IPS-18a (cell line): ENCODE results near the gene PARS2.

Experiments used
- H3K27ac ChIP-seq: one replicate; pipeline ENCODE4 v1.5.1; 2013; ENCODE audit warnings: low read length
- H3K27me3 ChIP-seq: one replicate; pipeline ENCODE4 v1.6.1; 2013; ENCODE audit warnings: mild to moderate bottlenecking, low read length; ENCODE audit not compliant: control insufficient read depth, insufficient read depth
- H3K36me3 ChIP-seq: one replicate; pipeline ENCODE4 v1.6.1; 2013; ENCODE audit warnings: low read depth, low read length; ENCODE audit not compliant: control insufficient read depth
- H3K4me1 ChIP-seq: one replicate; pipeline ENCODE4 v1.6.1; 2013; ENCODE audit warnings: low read depth, low read length; ENCODE audit not compliant: control insufficient read depth
- H3K4me3 ChIP-seq: one replicate; pipeline ENCODE4 v1.5.1; 2013; ENCODE audit warnings: low read length
- H3K9ac ChIP-seq: one replicate; pipeline ENCODE4 v1.6.1; 2013; ENCODE audit warnings: mild to moderate bottlenecking, low read length, moderate library complexity
- H3K9me3 ChIP-seq: one replicate; pipeline ENCODE4 v1.6.1; 2013; ENCODE audit warnings: low read depth, low read length; ENCODE audit not compliant: control insufficient read depth

PARS2 gene

GRCh38 chr1:54758678-54759348, 5.5 kb downstream of the PARS2 start:
- Histone ChIP-seq H3K27me3 (no peaks in the 10 kb centered on the region), H3K4me3 (no peak overlapping the region), H3K36me3 (peaks cover 18% of the 10 kb centered on the region), H3K4me1 (peaks cover 7% of the 10 kb centered on the region), H3K27ac (no peak overlapping the region), H3K9ac (no peak overlapping the region), H3K9me3 (no peaks in the 10 kb centered on the region)

GRCh38 chr1:54757833-54758232, 6.5 kb downstream of the PARS2 start:
- Histone ChIP-seq H3K4me1 (no peaks in the 10 kb centered on the region), H3K9me3 (no peaks in the 10 kb centered on the region), H3K4me3 (no peak overlapping the region), H3K9ac (no peak overlapping the region), H3K27ac (no peak overlapping the region), H3K36me3 (peaks cover 18% of the 10 kb centered on the region), H3K27me3 (no peaks in the 10 kb centered on the region)

GRCh38 chr1:54754486-54755285, 9.6 kb downstream of the PARS2 start:
- H3K4me1 ChIP-seq: peaks cover 7% of the 10 kb centered on the region
- H3K27ac ChIP-seq: no peak overlapping the region
- no peaks in the 10 kb centered on the region for H3K9me3 ChIP-seq
- H3K27me3 ChIP-seq: no peaks in the 10 kb centered on the region
- H3K4me3 ChIP-seq: no peak overlapping the region
- H3K9ac ChIP-seq: no peak overlapping the region
- peaks cover 18% of the 10 kb centered on the region for H3K36me3 ChIP-seq

GRCh38 chr1:54754045-54754444, 10.3 kb downstream of the PARS2 start:
- no peaks in the 10 kb centered on the region for H3K9me3 ChIP-seq
- no peak overlapping the region for H3K9ac ChIP-seq
- no peaks in the 10 kb centered on the region for H3K27me3 ChIP-seq
- no peak overlapping the region for H3K27ac ChIP-seq
- no peak overlapping the region for H3K4me3 ChIP-seq
- peaks cover 7% of the 10 kb centered on the region for H3K4me1 ChIP-seq
- peaks cover 18% of the 10 kb centered on the region for H3K36me3 ChIP-seq

- H3K9ac ChIP-seq: no peak overlapping the region
- H3K9me3 ChIP-seq: no peaks in the 10 kb centered on the region
- H3K27me3 ChIP-seq: no peaks in the 10 kb centered on the region
- H3K36me3 ChIP-seq: no peaks in the 10 kb centered on the region
- H3K27ac ChIP-seq: no peak overlapping the region
- no peak overlapping the region for H3K4me3 ChIP-seq
- H3K4me1 ChIP-seq: peaks cover 7% of the 10 kb centered on the region
Observed at GRCh38 chr1:54751426-54751825, 12.9 kb downstream of the PARS2 start.

GRCh38 chr1:54750596-54750995, 13.7 kb downstream of the PARS2 start:
- Histone ChIP-seq H3K9ac (no peak overlapping the region), H3K4me1 (peaks cover 7% of the 10 kb centered on the region), H3K27ac (no peak overlapping the region), H3K9me3 (no peaks in the 10 kb centered on the region), H3K27me3 (no peaks in the 10 kb centered on the region), H3K4me3 (no peak overlapping the region), H3K36me3 (no peaks in the 10 kb centered on the region)

GRCh38 chr1:54748094-54748835, 16.1 kb downstream of the PARS2 start:
- Histone ChIP-seq H3K9ac (no peak overlapping the region), H3K27me3 (no peaks in the 10 kb centered on the region), H3K27ac (no peak overlapping the region), H3K36me3 (no peaks in the 10 kb centered on the region), H3K4me1 (peaks cover 7% of the 10 kb centered on the region), H3K9me3 (no peaks in the 10 kb centered on the region), H3K4me3 (no peak overlapping the region)

GRCh38 chr1:54745864-54746263, 18.5 kb downstream of the PARS2 start:
- no peaks in the 10 kb centered on the region for H3K27me3 ChIP-seq
- no peak overlapping the region for H3K9ac ChIP-seq
- H3K9me3 ChIP-seq: no peaks in the 10 kb centered on the region
- no peak overlapping the region for H3K4me3 ChIP-seq
- H3K4me1 ChIP-seq: no peaks in the 10 kb centered on the region
- peaks cover 12% of the 10 kb centered on the region for H3K36me3 ChIP-seq
- H3K27ac ChIP-seq: no peak overlapping the region

GRCh38 chr1:54745274-54745673, 19.0 kb downstream of the PARS2 start:
- H3K4me3 ChIP-seq: no peak overlapping the region
- no peaks in the 10 kb centered on the region for H3K9me3 ChIP-seq
- no peaks in the 10 kb centered on the region for H3K4me1 ChIP-seq
- H3K27ac ChIP-seq: no peak overlapping the region
- H3K27me3 ChIP-seq: no peaks in the 10 kb centered on the region
- H3K9ac ChIP-seq: no peak overlapping the region
- peaks cover 18% of the 10 kb centered on the region for H3K36me3 ChIP-seq

GRCh38 chr1:54744696-54745095, 19.6 kb downstream of the PARS2 start:
- H3K27ac ChIP-seq: no peak overlapping the region
- no peak overlapping the region for H3K9ac ChIP-seq
- no peaks in the 10 kb centered on the region for H3K9me3 ChIP-seq
- no peaks in the 10 kb centered on the region for H3K4me1 ChIP-seq
- H3K4me3 ChIP-seq: no peak overlapping the region
- H3K27me3 ChIP-seq: no peaks in the 10 kb centered on the region
- H3K36me3 ChIP-seq: peaks cover 22% of the 10 kb centered on the region

GRCh38 chr1:54743416-54744226, 20.7 kb downstream of the PARS2 start:
- H3K27ac ChIP-seq: no peak overlapping the region
- no peaks in the 10 kb centered on the region for H3K4me1 ChIP-seq
- no peaks in the 10 kb centered on the region for H3K27me3 ChIP-seq
- no peaks in the 10 kb centered on the region for H3K9me3 ChIP-seq
- H3K9ac ChIP-seq: no peak overlapping the region
- H3K36me3 ChIP-seq: peaks cover 26% of the 10 kb centered on the region
- H3K4me3 ChIP-seq: no peak overlapping the region
